BLaER1 (cell line): ENCODE measurements around the gene AUTS2.
A peak's percentile ranks its signal among the peaks of the same experiment; 100 is the strongest.

ENCODE experiments used
- H3K27ac ChIP-seq: shearing (Covaris generic); formaldehyde crosslinking; 2 replicates; pipeline ENCODE4 v1.8.1; 2022
- H3K27me3 ChIP-seq: shearing (Covaris generic); formaldehyde crosslinking; 2 replicates; pipeline ENCODE4 v1.8.1; 2022
- H3K36me3 ChIP-seq: shearing (Covaris generic); formaldehyde crosslinking; 2 replicates; pipeline ENCODE4 v1.8.1; 2022
- H3K4me1 ChIP-seq: shearing (Covaris generic); formaldehyde crosslinking; 2 replicates; pipeline ENCODE4 v1.8.1; 2022
- H3K4me2 ChIP-seq: shearing (Covaris generic); formaldehyde crosslinking; 2 replicates; pipeline ENCODE4 v1.8.1; 2022
- H3K4me3 ChIP-seq: shearing (Covaris generic); formaldehyde crosslinking; 2 replicates; pipeline ENCODE4 v1.8.1; 2022
- H3K9ac ChIP-seq: shearing (Covaris generic); formaldehyde crosslinking; 2 replicates; pipeline ENCODE4 v1.8.1; 2022
- H3K9me3 ChIP-seq: shearing (Covaris generic); formaldehyde crosslinking; 2 replicates; pipeline ENCODE4 v1.8.1; 2022
- H4K20me1 ChIP-seq: shearing (Covaris generic); formaldehyde crosslinking; 2 replicates; pipeline ENCODE4 v1.8.1; 2022
- Cebpa-rat ChIP-seq: shearing (Covaris generic); IDR thresholded peaks from 2 replicates; pipeline ENCODE4 v1.8.1; 2022

The AUTS2 gene

GRCh38 chr7:70579397-70580097 is 981.3 kb downstream of the AUTS2 start:
- Histone ChIP-seq H3K27ac (no peak overlapping the region), H3K9ac (no peak overlapping the region), H3K9me3 (peaks cover 16% of the 10 kb centered on the region; the same call in 1 of the 2 replicates), H3K4me2 (peak overlapping the region; percentile 23; the same call in 1 of the 2 replicates), H3K27me3 (no peaks in the 10 kb centered on the region), H3K4me1 (peaks cover 52% of the 10 kb centered on the region), H3K4me3 (no peak overlapping the region), H4K20me1 (no peaks in the 10 kb centered on the region), H3K36me3 (peaks cover 27% of the 10 kb centered on the region)
- TF ChIP-seq Cebpa-rat = no peak

GRCh38 chr7:70580161-70580560 is 981.9 kb downstream of the AUTS2 start:
- H4K20me1 ChIP-seq = no peaks in the 10 kb centered on the region
- H3K4me3 ChIP-seq = no peak overlapping the region
- peaks cover 21% of the 10 kb centered on the region for H3K36me3 ChIP-seq
- no peaks in the 10 kb centered on the region for H3K27me3 ChIP-seq
- H3K4me2 ChIP-seq = 0 out of 2 replicates have a peak overlapping the region, but pooled peaks have one; percentile 23
- H3K4me1 ChIP-seq = peaks cover 48% of the 10 kb centered on the region
- no peak for TF ChIP-seq Cebpa-rat
- peaks cover 16% of the 10 kb centered on the region; the same call in 1 of the 2 replicates for H3K9me3 ChIP-seq
- no peak overlapping the region for H3K9ac ChIP-seq
- H3K27ac ChIP-seq = no peak overlapping the region

GRCh38 chr7:70582927-70583895 is 984.9 kb downstream of the AUTS2 start:
- no peaks in the 10 kb centered on the region for H4K20me1 ChIP-seq
- H3K27ac ChIP-seq = no peak overlapping the region
- H3K4me2 ChIP-seq = peak overlapping the region; percentile 17
- TF ChIP-seq Cebpa-rat = no peak
- 0 out of 2 replicates have a peak, but pooled peaks cover 4% of the 10 kb centered on the region for H3K9me3 ChIP-seq
- H3K36me3 ChIP-seq = peaks cover 28% of the 10 kb centered on the region
- no peak overlapping the region for H3K4me3 ChIP-seq
- peaks cover 36% of the 10 kb centered on the region for H3K4me1 ChIP-seq
- no peak overlapping the region for H3K9ac ChIP-seq
- no peaks in the 10 kb centered on the region for H3K27me3 ChIP-seq

GRCh38 chr7:70583965-70584883 is 985.9 kb downstream of the AUTS2 start:
- peaks cover 28% of the 10 kb centered on the region for H3K36me3 ChIP-seq
- H3K27ac ChIP-seq = no peak overlapping the region
- H3K27me3 ChIP-seq = no peaks in the 10 kb centered on the region
- no peak overlapping the region for H3K9ac ChIP-seq
- H4K20me1 ChIP-seq = no peaks in the 10 kb centered on the region
- no peak overlapping the region for H3K4me3 ChIP-seq
- H3K4me1 ChIP-seq = peaks cover 36% of the 10 kb centered on the region
- no peak overlapping the region for H3K4me2 ChIP-seq
- TF ChIP-seq Cebpa-rat = no peak
- H3K9me3 ChIP-seq = no peaks in the 10 kb centered on the region

GRCh38 chr7:70585071-70585470 is 986.8 kb downstream of the AUTS2 start:
- no peak for TF ChIP-seq Cebpa-rat
- Histone ChIP-seq H3K36me3 (peaks cover 21% of the 10 kb centered on the region), H3K4me1 (peaks cover 27% of the 10 kb centered on the region), H3K4me3 (no peak overlapping the region), H3K27ac (no peak overlapping the region), H3K4me2 (no peak overlapping the region), H3K9ac (no peak overlapping the region), H3K27me3 (no peaks in the 10 kb centered on the region), H3K9me3 (no peaks in the 10 kb centered on the region), H4K20me1 (no peaks in the 10 kb centered on the region)

GRCh38 chr7:70586822-70587221 is 988.5 kb downstream of the AUTS2 start:
- Histone ChIP-seq H3K4me1 (peaks cover 27% of the 10 kb centered on the region), H3K9ac (no peak overlapping the region), H3K27ac (no peak overlapping the region), H3K4me3 (no peak overlapping the region), H4K20me1 (no peaks in the 10 kb centered on the region), H3K4me2 (no peak overlapping the region), H3K36me3 (peaks cover 7% of the 10 kb centered on the region; the same call in 1 of the 2 replicates), H3K9me3 (no peaks in the 10 kb centered on the region), H3K27me3 (no peaks in the 10 kb centered on the region)
- no peak for TF ChIP-seq Cebpa-rat

GRCh38 chr7:70587739-70588138 is 989.5 kb downstream of the AUTS2 start:
- Histone ChIP-seq H4K20me1 (no peaks in the 10 kb centered on the region), H3K4me2 (no peak overlapping the region), H3K9ac (no peak overlapping the region), H3K4me1 (peaks cover 20% of the 10 kb centered on the region), H3K9me3 (no peaks in the 10 kb centered on the region), H3K27me3 (no peaks in the 10 kb centered on the region), H3K4me3 (no peak overlapping the region), H3K27ac (no peak overlapping the region), H3K36me3 (peaks cover 7% of the 10 kb centered on the region; the same call in 1 of the 2 replicates)
- TF ChIP-seq Cebpa-rat = no peak

GRCh38 chr7:70588191-70588921 is 990.1 kb downstream of the AUTS2 start:
- H4K20me1 ChIP-seq = peaks cover 6% of the 10 kb centered on the region
- peaks cover 7% of the 10 kb centered on the region; the same call in 1 of the 2 replicates for H3K36me3 ChIP-seq
- H3K9me3 ChIP-seq = no peaks in the 10 kb centered on the region
- no peak overlapping the region for H3K9ac ChIP-seq
- no peak overlapping the region for H3K4me3 ChIP-seq
- H3K4me2 ChIP-seq = no peak overlapping the region
- H3K27me3 ChIP-seq = no peaks in the 10 kb centered on the region
- no peak for TF ChIP-seq Cebpa-rat
- H3K27ac ChIP-seq = no peak overlapping the region
- peaks cover 16% of the 10 kb centered on the region for H3K4me1 ChIP-seq

- Histone ChIP-seq H3K36me3 (peaks cover 7% of the 10 kb centered on the region; the same call in 1 of the 2 replicates), H3K9me3 (no peaks in the 10 kb centered on the region), H3K4me1 (peaks cover 16% of the 10 kb centered on the region), H4K20me1 (peaks cover 12% of the 10 kb centered on the region), H3K27ac (no peak overlapping the region), H3K27me3 (peaks cover 5% of the 10 kb centered on the region), H3K4me3 (no peak overlapping the region), H3K4me2 (no peak overlapping the region), H3K9ac (no peak overlapping the region)
- no peak for TF ChIP-seq Cebpa-rat
These were observed 990.7 kb downstream of the AUTS2 start for GRCh38 chr7:70589010-70589409.
